ENCODE results near the gene INHBC. TPM values are rescaled to one million over a fixed set of nuclear protein-coding genes. Genes with fewer than 3 reads are reported as not detected.
"Not testable (repeated sequence)": the region's sequence is repeated elsewhere in the genome, so short reads cannot be mapped to it uniquely, and the experiment has no call there.

INHBC gene
- polyA plus RNA-seq, 1 donor from 2014 or later, result not detected

GRCh38 chr12:57488402-57489156 lies 54.0 kb downstream of the INHBC start:
- H3K36me3 Mint-ChIP-seq, result no peaks in the 10 kb centered on the region
- no peaks in the 10 kb centered on the region for H3K9me3 Mint-ChIP-seq
- H3K27me3 Mint-ChIP-seq, result no peaks in the 10 kb centered on the region
- peaks cover 16 to 22% (median 20%) of the 10 kb centered on the region in 3 donors for H3K4me1 Mint-ChIP-seq
- H3K4me3 Mint-ChIP-seq, result peak overlapping the region; percentile 83 to 97 (median 96)
- H3K27ac Mint-ChIP-seq, result peak overlapping the region; percentile 80 to 98 (median 98)

GRCh38 chr12:57489157-57489641 lies 54.6 kb downstream of the INHBC start:
- Mint-ChIP-seq H3K27me3 (no peaks in the 10 kb centered on the region), H3K4me1 (peaks cover 16 to 22% (median 18%) of the 10 kb centered on the region in 3 donors), H3K27ac (peak overlapping the region; percentile 80 to 98 (median 98)), H3K9me3 (no peaks in the 10 kb centered on the region), H3K36me3 (no peaks in the 10 kb centered on the region), H3K4me3 (peak overlapping the region; percentile 83 to 97 (median 96))

- no peak overlapping the region for H3K27ac Mint-ChIP-seq
- no peaks in the 10 kb centered on the region for H3K27me3 Mint-ChIP-seq
- no peaks in the 10 kb centered on the region for H3K36me3 Mint-ChIP-seq
- H3K4me1 Mint-ChIP-seq, result peaks cover 16 to 22% (median 18%) of the 10 kb centered on the region in 3 donors
- no peaks in the 10 kb centered on the region for H3K9me3 Mint-ChIP-seq
- H3K4me3 Mint-ChIP-seq, result peak overlapping the region in 1 of 4 donors; percentile 83
These were observed 55.5 kb downstream of the INHBC start for GRCh38 chr12:57490126-57490525.

- H3K9me3 Mint-ChIP-seq, result no peaks in the 10 kb centered on the region
- H3K27ac Mint-ChIP-seq, result peak overlapping the region; percentile 1 to 47 (median 21)
- peak overlapping the region in 2 of 4 donors; percentile 18 to 49 for H3K4me3 Mint-ChIP-seq
- H3K27me3 Mint-ChIP-seq, result no peaks in the 10 kb centered on the region
- no peaks in the 10 kb centered on the region for H3K36me3 Mint-ChIP-seq
- H3K4me1 Mint-ChIP-seq, result peaks cover 16 to 22% (median 18%) of the 10 kb centered on the region in 3 donors
These were observed 57.1 kb downstream of the INHBC start for GRCh38 chr12:57491393-57492280.

GRCh38 chr12:57495051-57495701 lies 60.6 kb downstream of the INHBC start:
- H3K27me3 Mint-ChIP-seq, H3K27ac Mint-ChIP-seq, H3K4me1 Mint-ChIP-seq, H3K36me3 Mint-ChIP-seq, H3K9me3 Mint-ChIP-seq: not testable (repeated sequence)
- H3K4me3 Mint-ChIP-seq, result peak overlapping the region in 1 of 4 donors; percentile 45

- peak overlapping the region in 1 of 3 donors; percentile 11 for H3K27ac Mint-ChIP-seq
- no peaks in the 10 kb centered on the region for H3K27me3 Mint-ChIP-seq
- H3K9me3 Mint-ChIP-seq, result no peaks in the 10 kb centered on the region
- H3K4me1 Mint-ChIP-seq, result peaks cover 0 to 7% (median 6%) of the 10 kb centered on the region in 3 donors
- peaks cover 9% of the 10 kb centered on the region for H3K36me3 Mint-ChIP-seq
- no peak overlapping the region for H3K4me3 Mint-ChIP-seq
These were observed 62.2 kb downstream of the INHBC start for GRCh38 chr12:57496822-57497221.

- Mint-ChIP-seq H3K36me3 (peaks cover 9% of the 10 kb centered on the region), H3K4me1 (peaks cover 0 to 7% (median 6%) of the 10 kb centered on the region in 3 donors), H3K27me3 (no peaks in the 10 kb centered on the region), H3K9me3 (no peaks in the 10 kb centered on the region), H3K27ac (peak overlapping the region in 1 of 3 donors; percentile 11), H3K4me3 (peak overlapping the region in 1 of 4 donors; percentile 3)
These were observed 62.9 kb downstream of the INHBC start for GRCh38 chr12:57497223-57498131.

- Mint-ChIP-seq H3K27ac (no peak overlapping the region), H3K36me3 (peaks cover 9% of the 10 kb centered on the region), H3K4me1 (peaks cover 0 to 7% (median 6%) of the 10 kb centered on the region in 3 donors), H3K9me3 (no peaks in the 10 kb centered on the region), H3K4me3 (no peak overlapping the region), H3K27me3 (no peaks in the 10 kb centered on the region)
These were observed 63.5 kb downstream of the INHBC start for GRCh38 chr12:57498132-57498502.

- H3K36me3 Mint-ChIP-seq, result peaks cover 9% of the 10 kb centered on the region
- no peaks in the 10 kb centered on the region for H3K27me3 Mint-ChIP-seq
- no peak overlapping the region for H3K4me3 Mint-ChIP-seq
- H3K27ac Mint-ChIP-seq, result no peak overlapping the region
- peaks cover 0 to 7% (median 6%) of the 10 kb centered on the region in 3 donors for H3K4me1 Mint-ChIP-seq
- no peaks in the 10 kb centered on the region for H3K9me3 Mint-ChIP-seq
These were observed 64.0 kb downstream of the INHBC start for GRCh38 chr12:57498571-57498970.

- H3K36me3 Mint-ChIP-seq, result peaks cover 11% of the 10 kb centered on the region
- no peaks in the 10 kb centered on the region for H3K27me3 Mint-ChIP-seq
- H3K4me3 Mint-ChIP-seq, result no peak overlapping the region
- peaks cover 0 to 7% (median 6%) of the 10 kb centered on the region in 3 donors for H3K4me1 Mint-ChIP-seq
- H3K9me3 Mint-ChIP-seq, result no peaks in the 10 kb centered on the region
- H3K27ac Mint-ChIP-seq, result no peak overlapping the region
These were observed 65.6 kb downstream of the INHBC start for GRCh38 chr12:57500213-57500612.

Other genes with a start within 250 kb of the INHBC start
- gene NXPH4, start 218.0 kb upstream of the INHBC start, polyA plus RNA-seq, result 8.3 TPM
- 176 TPM for gene SHMT2, start 205.1 kb upstream of the INHBC start, polyA plus RNA-seq
- 2.4 TPM for gene STAC3, start 183.6 kb upstream of the INHBC start, polyA plus RNA-seq
- 19.2 TPM for gene R3HDM2, start 3.7 kb upstream of the INHBC start, polyA plus RNA-seq
- gene INHBE, start 20.5 kb downstream of the INHBC start, polyA plus RNA-seq, result not detected
- 0.18 TPM for gene GLI1, start 25.0 kb downstream of the INHBC start, polyA plus RNA-seq
- 129 TPM for gene ARHGAP9, start 45.1 kb downstream of the INHBC start, polyA plus RNA-seq
- 76.6 TPM for gene MARS1, start 53.3 kb downstream of the INHBC start, polyA plus RNA-seq
- gene DDIT3, start 85.7 kb downstream of the INHBC start, polyA plus RNA-seq, result 32.2 TPM
- 6.3 TPM for gene MBD6, start 88.0 kb downstream of the INHBC start, polyA plus RNA-seq
- 79.0 TPM for gene DCTN2, start 112.4 kb downstream of the INHBC start, polyA plus RNA-seq
- gene KIF5A, start 115.3 kb downstream of the INHBC start, polyA plus RNA-seq, result not detected
- 15.5 TPM for gene PIP4K2C, start 156.4 kb downstream of the INHBC start, polyA plus RNA-seq
- gene DTX3, start 170.0 kb downstream of the INHBC start, polyA plus RNA-seq, result 0.91 TPM
- not detected for gene ARHGEF25, start 176.7 kb downstream of the INHBC start, polyA plus RNA-seq
- gene B4GALNT1, start 198.4 kb downstream of the INHBC start, polyA plus RNA-seq, result not detected